ENCODE data around the gene CLEC16A. TPM values are rescaled to one million over a fixed set of nuclear protein-coding genes. Genes with fewer than 3 reads are reported as not detected.

CLEC16A gene
- total and polyA plus RNA-seq, 2 donors (not counting 1 experiment from before 2014, with no cell fraction given), result 21.9 to 79.5 TPM

DNA sequence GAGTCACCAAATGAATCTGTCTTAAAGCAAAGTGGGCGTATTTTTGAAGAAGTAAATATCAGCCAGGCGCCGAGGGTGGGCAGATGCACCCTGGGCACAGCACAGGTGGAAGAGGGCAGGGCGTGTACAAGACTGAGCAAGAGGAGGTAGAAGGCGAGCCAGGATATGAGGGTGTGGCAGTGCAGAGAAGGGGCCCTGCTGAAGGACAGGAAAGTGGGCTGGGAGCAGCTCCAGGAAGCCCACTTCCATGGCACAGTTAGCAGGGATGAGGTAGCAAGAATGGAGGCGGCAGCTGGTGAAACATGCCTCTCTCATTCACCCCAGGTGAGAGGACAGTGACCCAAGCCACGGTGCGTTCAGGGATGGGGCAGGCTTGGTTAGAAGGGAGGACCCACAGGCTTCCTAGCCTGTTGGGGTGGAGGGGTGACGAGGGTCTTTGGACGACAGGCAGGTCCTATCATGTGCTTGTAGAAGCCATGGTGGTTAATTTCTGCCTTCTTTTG lies 149.3 kb downstream of the CLEC16A start:
- POLR2A ChIA-PET, result interaction anchor here (1.7 to 3.7 kb wide), 2 partner anchors 14 to 16 kb away, joined by 11 to 15 read pairs; no protein-coding TSS in a partner anchor
- no peaks in the 10 kb centered on the region for H3K27me3 Mint-ChIP-seq
- Histone ChIP-seq H3K27ac (ENCODE audit: low read length in 2 of 2) (peak overlapping the region in 1 of 2 donors; percentile 48), H3K9me3 (ENCODE audit: control extremely low read depth in 1 of 3, control insufficient read depth in 2 of 3, insufficient read depth in 1 of 3, low read length in 2 of 3) (no peaks in the 10 kb centered on the region), H3K4me2 (replicated peaks; ENCODE audit: low read depth, low read length, poor library complexity, severe bottlenecking) (peak overlapping the region; percentile 41), H3K4me3 (ENCODE audit: control extremely low read depth in 1 of 5, extremely low read depth in 1 of 5, insufficient read depth in 1 of 5, low read depth in 2 of 5, low read length in 4 of 5) (no peak overlapping the region), H3K27me3 (replicated peaks in 1 of 4; ENCODE audit: control extremely low read depth in 1 of 4, control insufficient read depth in 3 of 4, insufficient read depth in 4 of 4, low read length in 3 of 4) (no peaks in the 10 kb centered on the region), H4K20me1 (ENCODE audit: control insufficient read depth, insufficient read depth, low read length, poor library complexity, severe bottlenecking) (no peaks in the 10 kb centered on the region), H2AFZ (ENCODE audit: insufficient read depth, low read depth, low read length, poor library complexity, severe bottlenecking) (no peak overlapping the region), H3K79me2 (ENCODE audit: control insufficient read depth, insufficient read depth, low read length) (peaks cover 2% of the 10 kb centered on the region), H3K4me1 (ENCODE audit: control insufficient read depth in 2 of 2, insufficient read depth in 2 of 2, low read length in 2 of 2) (peaks cover 28 to 36% of the 10 kb centered on the region in 2 donors), H3K9ac (ENCODE audit: low read length) (no peak overlapping the region), H3K36me3 (replicated peaks in 1 of 2; ENCODE audit: control extremely low read depth in 1 of 2, control insufficient read depth in 1 of 2, extremely low read depth in 1 of 2, insufficient read depth in 2 of 2, low read length in 1 of 2) (peaks cover 3 to 28% of the 10 kb centered on the region in 2 experiments)
- H3K4me3 Mint-ChIP-seq, result peak overlapping the region; percentile 67
- ATAC-seq (ENCODE audit: low read depth), result peak; percentile 32
- peak overlapping the region; percentile 92 for H3K27ac Mint-ChIP-seq
- CTCF ChIA-PET, result interaction anchor here (1.8 to 2.2 kb wide), 4 partner anchors 13 to 262 kb away, joined by 5 to 9 read pairs (median 6); no protein-coding TSS in a partner anchor
- no peaks in the 10 kb centered on the region for H3K9me3 Mint-ChIP-seq (ENCODE audit: insufficient read depth)
- H3K4me1 Mint-ChIP-seq, result peaks cover 41% of the 10 kb centered on the region
- WGBS (ENCODE audit: insufficient coverage), result 50% methylated on average over 6 of the region's 10 CpGs
- DNase-seq, result no peak
- TF ChIP-seq CTCF (IDR thresholded peaks at IDR 0.05), result no peak
- no peak for TF ChIP-seq EZH2 (IDR thresholded peaks at IDR 0.05; ENCODE audit: borderline replicate concordance, insufficient read depth, low read depth, low read length, poor library complexity, severe bottlenecking)
- intact Hi-C loops (cut with micrococcal nuclease), result loop anchor here (1.0 to 2.0 kb wide), 3 partner anchors 12 to 129 kb away; no protein-coding TSS in a partner anchor
